HepG2 (cell line): Measurements from ENCODE around the gene PLEKHG2. TPM values are rescaled to one million over a fixed set of nuclear protein-coding genes. Genes with fewer than 3 reads are reported as not detected.

Source experiments
- ATAC-seq: fragments of 200-7000 bp; cut with Tn5 transposase; 3 replicates; pipeline ENCODE4 v1.9.1; 2020; ENCODE audit warnings: mild to moderate bottlenecking, moderate library complexity
- BruUV-seq: library from RNA; stranded (reverse); fragments of 400-500 nt; replicated peaks from 2 replicates; lab custom pipeline; 2021; lab: Mats Ljungman, UMichigan
- CTCF ChIA-PET: fragments of 300-600 bp; formaldehyde crosslinking; extraction: SDS; loops from one replicate; lab custom pipeline; 2021; ENCODE audit warnings: low total read pairs, inconsistent platforms, low intra/inter-chr PET ratio; lab: Yijun Ruan, JAX
- POLR2A ChIA-PET: fragments of 350-600 bp; sonication (Branson Sonifier 250); formaldehyde crosslinking; loops from one replicate; lab custom pipeline; 2020; ENCODE audit warnings: antibody characterized with exemption, inconsistent platforms; lab: Yijun Ruan, JAX
- DNase-seq: peaks from one replicate; pipeline ENCODE4 v3.0.0-alpha.2; 2015; ENCODE audit warnings: low spot score
- FAIRE-seq: peaks from 3 replicates; lab custom pipeline; 2011; peaks lifted over from hg19 to GRCh38; lab: Jason Lieb, UNC
- H2AFZ ChIP-seq: one replicate; pipeline ENCODE4 v1.6.1; 2011; ENCODE audit warnings: low read length, inconsistent platforms
- H3K27ac ChIP-seq: fragments of 300-600 bp; 3 replicates; pipeline ENCODE4 v1.8.0; 2011; ENCODE audit warnings: mixed run types, mild to moderate bottlenecking, mixed read lengths, low read length, inconsistent platforms; ENCODE audit not compliant: insufficient read depth; ENCODE audit errors: extremely low read length
- H3K27me3 ChIP-seq, 2 experiments: fragments of 200-600 bp in 1 of 2; 2 replicates in 1 of 2; 3 replicates in 1 of 2; pipeline versions ENCODE4 v1.6.0 to v1.8.0; 2011; ENCODE audit warnings: low read length in 2 of 2, mild to moderate bottlenecking in 2 of 2, moderate library complexity in 2 of 2, inconsistent platforms in 1 of 2; ENCODE audit not compliant: insufficient read depth in 2 of 2, control insufficient read depth in 1 of 2
- H3K36me3 ChIP-seq, 2 experiments: fragments of 200-600 bp in 1 of 2; replicated peaks in 1 of 2; 2 replicates in 1 of 2; 3 replicates in 1 of 2; pipeline versions ENCODE4 v1.5.1 to v1.8.0; 2011; ENCODE audit warnings: low read length in 2 of 2, inconsistent platforms in 1 of 2; ENCODE audit not compliant: insufficient read depth in 2 of 2, control insufficient read depth in 1 of 2
- H3K4me1 ChIP-seq: 2 replicates; pipeline ENCODE4 v1.5.1; 2012; ENCODE audit warnings: low read length, inconsistent platforms; ENCODE audit not compliant: insufficient read depth
- H3K4me2 ChIP-seq: 2 replicates; pipeline ENCODE4 v1.6.0; 2011; ENCODE audit warnings: low read depth, low read length, inconsistent platforms
- H3K4me3 ChIP-seq, 3 experiments: fragments of 200-600 bp in 1 of 3; sonication (generic), shearing (Covaris generic) in 1 of 3; replicated peaks in 1 of 3; 2 replicates each; pipeline ENCODE4 v1.5.1; 2011 to 2016; ENCODE audit warnings: low read length in 3 of 3, inconsistent platforms in 2 of 3, low read depth in 2 of 3, mild to moderate bottlenecking in 2 of 3, control low read depth in 1 of 3, mixed read lengths in 1 of 3; ENCODE audit not compliant: insufficient read depth in 1 of 3
- H3K79me2 ChIP-seq: one replicate; pipeline ENCODE4 v1.6.1; 2011; ENCODE audit warnings: low read length, inconsistent platforms; ENCODE audit not compliant: insufficient read depth
- H3K9ac ChIP-seq: 2 replicates; pipeline ENCODE4 v1.6.0; 2011; ENCODE audit warnings: mild to moderate bottlenecking, low read depth, low read length, inconsistent platforms; ENCODE audit not compliant: insufficient read depth
- H3K9me3 ChIP-seq: 2 replicates; pipeline ENCODE4 v1.5.1; 2012; ENCODE audit warnings: mild to moderate bottlenecking, low read length
- H4K20me1 ChIP-seq: 2 replicates; pipeline ENCODE4 v1.6.0; 2011; ENCODE audit warnings: inconsistent platforms, mild to moderate bottlenecking, low read length, moderate library complexity; ENCODE audit not compliant: insufficient read depth
- RXRB ChIP-seq: IDR thresholded peaks from 2 replicates; pipeline ENCODE4 v1.6.1; 2016; ENCODE audit warnings: borderline replicate concordance, missing genetic modification reagents, missing compliant biosample characterization
- ZKSCAN8 ChIP-seq: IDR thresholded peaks from 2 replicates; pipeline ENCODE4 v1.6.1; 2016; ENCODE audit warnings: borderline replicate concordance, missing genetic modification reagents, missing compliant biosample characterization
- ZNF691 ChIP-seq: sonication (generic); formaldehyde crosslinking; IDR thresholded peaks from 2 replicates; pipeline ENCODE4 v1.4.0; 2020; ENCODE audit warnings: missing genetic modification reagents, low read depth, mild to moderate bottlenecking, borderline replicate concordance
- WGBS: methylation state at CpG from one replicate; pipeline ENCODE4 v1.1.6; 2017; ENCODE audit warnings: low lambda C conversion rate; 5-methylcytosine and 5-hydroxymethylcytosine counted together
- in situ Hi-C: cut with HindIII; loops from 2 replicates; pipeline ENCODE4 v1.10.0; 2017; ENCODE audit warnings: low pct_unique_long_range_greater_than_20kb; ENCODE audit not compliant: extremely low pct_ligation_motif_present
- intact Hi-C: fragments of 100-400 bp; cut with micrococcal nuclease; formaldehyde crosslinking; loops from one replicate; pipeline ENCODE4 v1.10.0; 2022; ENCODE audit not compliant: unreplicated experiment
- polyA plus RNA-seq, 8 experiments: library from polyadenylated mRNA; depleted of rRNA in 3 of 8; stranded (reverse) in 7 of 8; unstranded in 1 of 8; fragments of >200 nt; fragmentation: Illumina TruSeq in 4 of 8; extraction: Trizol in 4 of 8; gene quantifications; 2 replicates each; pipeline versions ENCODE4 v1.2.1 to v1.2.3, GENCODE V29; 2011 to 2016; ENCODE audit warnings: low read depth in 4 of 8, missing spikeins in 1 of 8, mixed read lengths in 1 of 8; ENCODE audit not compliant: insufficient read depth in 1 of 8
- total RNA-seq, 5 experiments: library from RNA; depleted of rRNA; stranded (reverse); fragments of >200 nt; fragmentation: Illumina TruSeq; extraction: Trizol; gene quantifications; 2 replicates each; pipeline ENCODE4 v1.2.3, GENCODE V29; 2016; ENCODE audit warnings: low read depth in 1 of 5

PLEKHG2 gene
- total and polyA plus RNA-seq, 2 of the 13 experiments (the other 11 are each of a cell fraction or from before 2014, with no cell fraction given) = 3.6 to 6.8 TPM

GRCh38 chr19:39379865-39380396, 32.5 kb upstream of the PLEKHG2 start (continued):
- TF ChIP-seq ZNF691 = no peak
- no peak for TF ChIP-seq ZKSCAN8

- H3K36me3 ChIP-seq = peaks cover 43 to 84% of the 10 kb centered on the region in 2 experiments
- H3K9ac ChIP-seq = no peak overlapping the region
- in situ Hi-C loops (no loop called here), intact Hi-C loops (no loop called here)
- H3K79me2 ChIP-seq = no peaks in the 10 kb centered on the region
- no peak for ATAC-seq
- H3K9me3 ChIP-seq = no peaks in the 10 kb centered on the region
- H3K4me1 ChIP-seq = peaks cover 19% of the 10 kb centered on the region
- H2AFZ ChIP-seq = no peak overlapping the region
- POLR2A ChIA-PET = no interaction called here
- H3K4me3 ChIP-seq = no peak overlapping the region
- no peaks in the 10 kb centered on the region for H3K27me3 ChIP-seq
- no peak for FAIRE-seq
- DNase-seq = no peak
- H3K27ac ChIP-seq = no peak overlapping the region
- no TSS peak for BruUV-seq
- H3K4me2 ChIP-seq = no peak overlapping the region
- 96% methylated on average over 12 of the region's 17 CpGs for WGBS
- TF ChIP-seq RXRB (CRISPR knock-in tag) = no peak
- H4K20me1 ChIP-seq = no peaks in the 10 kb centered on the region
- CTCF ChIA-PET = no interaction called here
Observed at GRCh38 chr19:39380521-39381502, 31.7 kb upstream of the PLEKHG2 start.
